OCI-LY3 (cell line): Measurements from ENCODE around the gene DYNC1H1.

Source experiments
- H2AFZ ChIP-seq: fragments of 200-600, 300-600 bp; shearing (Covaris generic); 2 replicates; pipeline ENCODE4 v1.6.0; 2014; ENCODE audit warnings: antibody characterized with exemption, low read depth, low read length
- H3K27ac ChIP-seq: fragments of 200-600, 300-600 bp; sonication (generic); 2 replicates; pipeline ENCODE4 v1.5.1; 2014; ENCODE audit warnings: mild to moderate bottlenecking, low read length, moderate library complexity, mixed read lengths
- H3K27me3 ChIP-seq: fragments of 200-600, 300-600 bp; sonication (generic); 2 replicates; pipeline ENCODE4 v1.6.1; 2014; ENCODE audit warnings: low read depth, low read length, mixed read lengths
- H3K36me3 ChIP-seq: fragments of 200-600, 300-600 bp; sonication (generic); replicated peaks from 2 replicates; pipeline ENCODE3; 2014; ENCODE audit warnings: low read depth, low read length, mixed read lengths
- H3K4me1 ChIP-seq: fragments of 300-600, 200-600 bp; sonication (generic); 2 replicates; pipeline ENCODE4 v1.6.1; 2014; ENCODE audit warnings: low read length, mixed read lengths
- H3K4me2 ChIP-seq: fragments of 200-600, 300-600 bp; sonication (generic); 2 replicates; pipeline ENCODE4 v1.6.1; 2014; ENCODE audit warnings: low read length, mixed read lengths
- H3K4me3 ChIP-seq: fragments of 300-600, 200-600 bp; sonication (generic); 2 replicates; pipeline ENCODE4 v1.5.1; 2014; ENCODE audit warnings: antibody characterized with exemption, mild to moderate bottlenecking, low read length, moderate library complexity
- H3K79me2 ChIP-seq: fragments of 300-600, 200-600 bp; shearing (Covaris generic); 2 replicates; pipeline ENCODE4 v1.6.1; 2014; ENCODE audit warnings: mild to moderate bottlenecking, low read length, mixed read lengths
- H3K9ac ChIP-seq: fragments of 300-600, 200-600 bp; shearing (Covaris generic); 2 replicates; pipeline ENCODE4 v1.6.0; 2014; ENCODE audit warnings: mild to moderate bottlenecking, low read length, moderate library complexity
- H3K9me3 ChIP-seq: fragments of 200-600, 300-600 bp; shearing (Covaris generic); 2 replicates; pipeline ENCODE4 v1.6.1; 2014; ENCODE audit warnings: low read length, mixed read lengths; ENCODE audit not compliant: insufficient read depth
- H4K20me1 ChIP-seq: fragments of 200-600, 300-600 bp; sonication (generic); 2 replicates; pipeline ENCODE4 v1.6.1; 2016; ENCODE audit warnings: low read length, mixed read lengths; ENCODE audit not compliant: insufficient read depth
- CTCF ChIP-seq: fragments of 200-600, 300-600 bp; sonication (generic); IDR thresholded peaks from 2 replicates; pipeline ENCODE4 v1.5.1; 2014; ENCODE audit warnings: antibody characterized with exemption, low read length, low read depth
- EZH2phosphoT487 ChIP-seq: fragments of 200-600 bp; shearing (Covaris generic); IDR thresholded peaks from 2 replicates; pipeline ENCODE4 v1.6.1; 2018; ENCODE audit warnings: antibody characterized with exemption, mixed run types, low read depth

The DYNC1H1 gene

GRCh38 chr14:102011631-102012030, 47.3 kb downstream of the DYNC1H1 start:
- no peaks in the 10 kb centered on the region for H3K4me1 ChIP-seq
- H3K36me3 ChIP-seq: peaks cover 81% of the 10 kb centered on the region
- no peak overlapping the region for H3K4me3 ChIP-seq
- TF ChIP-seq EZH2phosphoT487 (no peak), CTCF (no peak)
- H3K4me2 ChIP-seq: no peak overlapping the region
- H3K79me2 ChIP-seq: no peaks in the 10 kb centered on the region
- no peak overlapping the region for H3K9ac ChIP-seq
- no peaks in the 10 kb centered on the region for H3K27me3 ChIP-seq
- H4K20me1 ChIP-seq: no peaks in the 10 kb centered on the region
- H3K9me3 ChIP-seq: no peaks in the 10 kb centered on the region
- no peak overlapping the region for H3K27ac ChIP-seq
- no peak overlapping the region for H2AFZ ChIP-seq

GRCh38 chr14:102012336-102012735, 48.0 kb downstream of the DYNC1H1 start:
- TF ChIP-seq EZH2phosphoT487 (no peak), CTCF (no peak)
- H2AFZ ChIP-seq: no peak overlapping the region
- no peaks in the 10 kb centered on the region for H3K9me3 ChIP-seq
- H3K36me3 ChIP-seq: peaks cover 82% of the 10 kb centered on the region
- no peaks in the 10 kb centered on the region for H3K4me1 ChIP-seq
- H3K27ac ChIP-seq: no peak overlapping the region
- no peaks in the 10 kb centered on the region for H3K27me3 ChIP-seq
- H3K4me3 ChIP-seq: no peak overlapping the region
- no peak overlapping the region for H3K4me2 ChIP-seq
- H3K9ac ChIP-seq: no peak overlapping the region
- H3K79me2 ChIP-seq: no peaks in the 10 kb centered on the region
- H4K20me1 ChIP-seq: no peaks in the 10 kb centered on the region

DNA sequence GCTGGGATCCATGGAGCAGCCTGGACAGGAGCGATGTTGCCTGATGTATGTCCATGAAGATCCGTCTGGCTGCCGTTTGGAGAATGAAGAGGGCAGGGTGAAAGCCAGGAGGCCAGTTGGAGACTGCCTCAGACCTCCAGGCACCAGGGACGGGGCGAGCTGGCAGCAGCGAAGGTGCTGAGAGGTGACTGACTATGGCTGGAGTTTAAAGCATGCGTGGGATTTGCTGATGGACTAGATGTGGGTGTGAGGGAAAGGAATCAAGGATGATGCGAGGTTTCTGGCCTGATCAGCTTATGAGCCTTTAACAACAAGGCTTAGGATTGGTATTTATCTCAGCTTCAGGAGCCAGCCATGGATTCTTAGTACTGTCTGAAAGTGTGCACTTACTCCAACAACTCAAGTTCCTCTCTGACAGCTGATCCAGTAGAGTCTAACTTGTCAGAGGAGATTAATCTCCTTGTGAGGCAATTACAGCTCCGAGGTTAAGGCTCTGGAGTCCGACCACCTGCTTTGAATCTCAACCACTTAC, 49.4 kb downstream of the DYNC1H1 start:
- H3K9me3 ChIP-seq: no peaks in the 10 kb centered on the region
- H3K4me2 ChIP-seq: no peak overlapping the region
- TF ChIP-seq EZH2phosphoT487: no peak
- no peak for TF ChIP-seq CTCF
- H3K27ac ChIP-seq: no peak overlapping the region
- H4K20me1 ChIP-seq: no peaks in the 10 kb centered on the region
- H3K9ac ChIP-seq: no peak overlapping the region
- H2AFZ ChIP-seq: no peak overlapping the region
- peaks cover 81% of the 10 kb centered on the region for H3K36me3 ChIP-seq
- H3K79me2 ChIP-seq: no peaks in the 10 kb centered on the region
- H3K4me1 ChIP-seq: no peaks in the 10 kb centered on the region
- H3K27me3 ChIP-seq: no peaks in the 10 kb centered on the region
- H3K4me3 ChIP-seq: no peak overlapping the region

- H3K27me3 ChIP-seq: no peaks in the 10 kb centered on the region
- H3K4me3 ChIP-seq: no peak overlapping the region
- TF ChIP-seq EZH2phosphoT487: no peak
- no peak for TF ChIP-seq CTCF
- no peak overlapping the region for H3K4me2 ChIP-seq
- no peak overlapping the region for H3K9ac ChIP-seq
- H3K27ac ChIP-seq: no peak overlapping the region
- H2AFZ ChIP-seq: no peak overlapping the region
- H3K9me3 ChIP-seq: no peaks in the 10 kb centered on the region
- H3K36me3 ChIP-seq: peaks cover 81% of the 10 kb centered on the region
- H3K4me1 ChIP-seq: no peaks in the 10 kb centered on the region
- H3K79me2 ChIP-seq: no peaks in the 10 kb centered on the region
- H4K20me1 ChIP-seq: no peaks in the 10 kb centered on the region
Measured at GRCh38 chr14:102015045-102015685, 50.8 kb downstream of the DYNC1H1 start.
